ENCODE measurements around the gene SEC14L2.
"Not testable (repeated sequence)": the region's sequence is repeated elsewhere in the genome, so short reads cannot be mapped to it uniquely, and the experiment has no call there.

SEC14L2 gene

GRCh38 chr22:30426388-30427353 lies 29.9 kb downstream of the SEC14L2 start:
- DNase-seq, result peak; percentile 81

DNA sequence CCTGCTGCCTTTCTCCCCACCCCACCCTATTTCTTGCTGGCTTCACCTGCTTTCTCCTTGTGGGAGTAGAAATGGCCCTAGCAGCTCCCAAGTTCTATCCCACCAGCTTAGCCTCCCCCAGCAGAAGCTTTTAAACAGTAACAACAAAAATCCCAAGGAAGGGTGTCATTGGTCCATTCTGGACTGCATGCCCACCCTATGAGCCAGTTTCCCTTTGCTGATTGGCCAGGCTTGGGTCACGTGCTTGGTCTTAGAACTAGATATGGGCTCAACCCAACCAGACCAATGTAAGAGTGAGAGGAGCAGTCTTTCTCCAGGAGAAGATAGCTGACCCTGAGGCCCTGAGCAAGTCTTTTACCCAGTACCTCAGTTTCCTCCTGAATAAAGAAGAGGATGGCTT lies 31.1 kb downstream of the SEC14L2 start:
- DNase-seq, result no peak

DNA sequence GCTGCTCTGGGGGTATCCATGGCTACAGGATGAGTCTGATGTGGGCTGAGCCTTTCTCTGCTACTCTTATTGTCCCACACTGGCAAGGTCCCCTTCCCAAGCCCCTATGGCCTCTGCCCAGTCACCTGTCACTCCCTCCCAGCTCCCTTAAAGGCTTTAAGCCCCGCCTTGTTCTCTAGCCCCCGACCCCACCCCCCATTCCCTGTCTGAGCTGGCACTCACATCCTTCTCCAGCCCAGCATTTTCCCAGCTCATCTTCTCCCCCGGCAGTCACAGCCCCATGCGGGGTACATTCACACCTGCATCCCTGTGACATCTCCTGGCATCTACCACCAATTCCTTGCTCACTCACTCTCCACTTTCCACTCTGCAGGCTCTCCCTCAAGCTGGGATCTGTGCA lies 33.1 kb downstream of the SEC14L2 start:
- no peak for DNase-seq

GRCh38 chr22:30430933-30431332 lies 34.1 kb downstream of the SEC14L2 start:
- DNase-seq, result no peak

- no peak for DNase-seq
Observed at GRCh38 chr22:30432096-30432495, 35.3 kb downstream of the SEC14L2 start.

DNA sequence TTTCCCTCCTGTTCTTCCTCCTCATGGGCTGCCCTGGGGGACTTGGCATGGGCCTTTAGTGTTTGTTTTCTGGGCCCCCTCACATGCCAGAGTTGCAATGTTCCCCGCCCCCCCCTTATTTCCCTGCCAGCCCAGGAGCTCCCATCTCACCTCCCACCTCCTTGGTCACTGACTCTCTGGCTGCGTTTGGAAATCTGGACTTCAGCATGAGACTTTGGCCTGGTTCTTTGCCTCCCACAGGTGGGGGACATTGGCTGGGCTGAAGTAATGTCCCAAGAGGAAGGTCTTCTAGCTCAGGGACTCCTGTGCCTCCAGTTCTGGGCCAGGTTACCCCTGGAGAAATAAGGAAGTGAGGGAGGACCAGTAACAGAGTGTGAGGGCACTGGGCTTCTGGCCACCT lies 35.7 kb downstream of the SEC14L2 start:
- DNase-seq, result no peak

- DNase-seq, result no peak
Observed at GRCh38 chr22:30433227-30433626, 36.4 kb downstream of the SEC14L2 start.

GRCh38 chr22:30433773-30434172 lies 37.0 kb downstream of the SEC14L2 start:
- DNase-seq, result no peak

- DNase-seq, result no peak
Observed at GRCh38 chr22:30434843-30435242, 38.0 kb downstream of the SEC14L2 start.

GRCh38 chr22:30435674-30436126 lies 38.9 kb downstream of the SEC14L2 start:
- DNase-seq, result no peak

DNA sequence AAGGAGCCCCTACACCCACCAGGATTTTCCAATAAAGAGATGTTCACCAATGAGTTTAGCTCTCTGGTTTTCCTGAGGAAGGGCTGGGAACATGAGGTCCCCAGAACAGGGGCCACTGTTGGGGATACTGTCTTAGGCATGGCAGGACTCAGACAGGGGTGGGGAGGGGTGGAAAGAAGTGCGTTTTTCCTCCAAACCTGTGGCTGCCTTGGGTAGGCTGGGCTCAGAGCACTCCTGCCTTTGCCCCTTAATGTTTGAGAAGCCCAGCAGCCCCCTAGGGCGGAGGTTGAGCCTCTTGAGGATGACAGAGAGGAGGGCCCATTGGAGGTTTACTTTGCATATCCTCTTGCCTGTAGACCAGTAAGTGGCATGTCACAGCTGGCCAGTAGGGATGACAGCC lies 39.4 kb downstream of the SEC14L2 start:
- no peak for DNase-seq

GRCh38 chr22:30438559-30438958 lies 41.7 kb downstream of the SEC14L2 start:
- DNase-seq, result no peak

DNA sequence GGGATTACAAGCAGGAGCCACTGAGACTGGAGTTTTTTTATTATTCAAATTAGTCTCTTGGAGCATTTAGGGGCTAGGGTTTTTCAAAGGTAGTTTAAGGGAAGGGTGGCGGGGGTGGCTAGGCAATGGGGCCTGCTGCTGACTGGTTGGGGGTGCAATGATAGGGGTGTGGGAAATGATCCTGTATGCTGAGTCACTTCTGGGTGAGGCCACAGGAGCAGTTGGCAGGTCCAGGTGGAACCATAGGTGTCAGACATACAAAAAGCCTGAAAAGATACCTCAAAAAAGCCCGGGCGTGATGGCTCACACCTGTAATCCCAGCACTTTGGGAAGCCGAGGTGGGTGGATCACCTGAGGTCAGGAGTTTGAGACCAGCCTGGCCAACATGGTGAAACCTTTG lies 42.4 kb downstream of the SEC14L2 start:
- no peak for DNase-seq

GRCh38 chr22:30439836-30440235 lies 43.0 kb downstream of the SEC14L2 start:
- no peak for DNase-seq

DNA sequence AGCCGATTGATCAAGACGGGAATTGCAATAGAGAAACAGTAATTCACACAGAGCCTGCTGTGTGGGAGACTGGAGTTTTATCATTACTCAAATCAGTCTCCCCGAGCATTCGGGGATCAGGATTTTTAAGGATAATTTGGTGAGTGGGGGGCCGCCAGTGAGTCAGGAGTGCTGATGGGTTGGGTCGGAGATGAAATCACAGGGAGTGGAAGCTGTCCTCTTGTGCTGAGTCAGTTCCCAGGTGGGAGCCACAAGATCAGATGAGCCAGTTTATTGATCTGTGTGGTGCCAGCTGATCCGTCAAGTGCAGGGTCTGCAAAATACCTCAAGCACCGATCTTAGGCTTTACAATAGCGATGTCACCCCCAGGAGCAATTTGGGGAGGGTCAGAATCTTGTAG lies 44.3 kb downstream of the SEC14L2 start:
- no peak for DNase-seq

DNA sequence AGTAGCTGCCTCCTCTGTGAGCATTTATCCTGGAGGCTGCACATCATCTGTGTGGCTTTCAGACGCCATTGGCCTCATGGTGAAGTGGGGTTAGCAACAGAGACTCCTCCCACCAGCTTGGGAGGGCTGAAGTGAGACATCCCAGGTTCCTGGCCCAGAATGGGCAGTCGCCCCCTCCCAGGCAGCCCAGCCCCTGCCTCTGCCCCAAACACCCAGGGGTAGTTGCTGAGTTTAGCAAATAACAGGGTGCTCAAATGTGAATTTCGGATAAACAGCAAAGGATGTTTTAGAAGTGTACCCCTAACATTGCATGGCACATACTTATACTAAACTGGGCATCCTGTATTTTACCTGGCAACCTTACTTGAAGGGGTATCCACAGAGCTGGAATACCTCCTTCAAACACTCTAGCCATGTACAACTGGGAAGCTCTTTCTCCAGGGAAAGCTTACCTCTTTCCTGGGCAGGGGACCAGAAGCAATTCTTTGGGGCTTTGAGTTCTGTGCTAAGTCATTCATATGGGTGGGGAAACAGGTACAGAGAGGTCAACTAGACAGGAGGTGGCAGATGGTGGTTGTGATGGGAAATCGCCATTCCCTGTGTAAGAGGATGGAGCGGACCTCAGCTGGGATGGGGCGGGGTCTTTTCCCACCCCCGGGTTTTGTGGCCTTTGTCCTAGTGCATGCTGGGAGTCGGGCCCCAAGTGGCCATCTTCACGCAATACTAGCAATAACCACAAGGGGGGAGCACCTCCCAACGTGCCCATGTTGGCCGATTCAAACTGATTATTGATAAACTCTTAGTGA lies 48.0 kb downstream of the SEC14L2 start:
- peak; percentile 59 for DNase-seq

DNA sequence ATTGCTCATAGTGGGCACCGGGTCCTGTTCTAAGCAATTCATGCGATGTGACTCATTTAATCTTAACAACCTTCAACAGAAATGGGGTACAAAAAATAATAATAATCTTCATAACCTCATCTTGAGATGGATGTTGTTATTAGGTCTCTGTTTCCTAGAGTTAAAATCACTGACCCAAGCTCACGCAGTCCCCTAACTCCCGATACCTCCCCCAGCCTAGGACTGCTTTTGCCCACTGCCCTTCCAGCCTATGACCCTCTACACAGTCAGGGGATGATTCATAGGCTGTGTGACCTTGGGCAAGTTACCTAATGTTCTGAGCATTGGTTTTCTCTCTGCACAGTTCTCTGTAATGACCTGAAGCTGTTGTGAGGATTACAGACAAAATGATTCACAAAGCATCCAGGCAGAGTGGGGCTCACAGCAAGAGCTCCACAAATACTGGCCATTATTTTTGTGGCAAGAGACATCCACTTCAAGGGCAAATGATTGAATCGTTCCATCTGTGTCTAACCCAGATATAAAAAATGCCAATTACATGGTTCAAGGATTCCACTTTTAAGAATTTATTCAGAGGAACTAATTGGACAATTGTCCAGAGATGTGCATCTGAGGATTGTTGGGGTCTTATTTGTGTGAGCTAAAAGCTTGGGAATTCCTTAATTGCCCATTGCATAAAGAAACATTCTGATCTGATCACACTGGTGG lies 48.8 kb downstream of the SEC14L2 start:
- DNase-seq, result no peak

GRCh38 chr22:30447656-30448055 lies 50.8 kb downstream of the SEC14L2 start:
- no peak for DNase-seq

DNA sequence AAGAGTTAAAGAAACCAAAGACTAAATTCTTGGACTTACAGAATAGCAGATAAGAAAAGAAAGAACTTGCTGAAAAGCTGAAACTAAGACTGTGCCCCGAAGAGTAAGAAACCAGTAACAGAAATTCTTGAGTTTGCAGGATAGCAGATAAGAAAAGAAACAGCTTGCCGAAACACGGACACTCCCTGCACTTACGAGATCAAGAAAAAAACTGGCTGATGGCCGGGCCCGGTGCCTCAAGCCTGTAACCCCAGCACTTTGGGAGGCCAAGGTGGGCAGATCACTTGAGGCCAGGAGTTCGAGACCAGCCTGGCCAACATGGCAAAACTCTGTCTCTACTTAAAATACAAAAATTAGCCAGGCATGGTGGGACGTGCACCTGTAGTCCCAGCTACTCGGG lies 54.7 kb downstream of the SEC14L2 start:
- DNase-seq, result not testable (repeated sequence)

DNA sequence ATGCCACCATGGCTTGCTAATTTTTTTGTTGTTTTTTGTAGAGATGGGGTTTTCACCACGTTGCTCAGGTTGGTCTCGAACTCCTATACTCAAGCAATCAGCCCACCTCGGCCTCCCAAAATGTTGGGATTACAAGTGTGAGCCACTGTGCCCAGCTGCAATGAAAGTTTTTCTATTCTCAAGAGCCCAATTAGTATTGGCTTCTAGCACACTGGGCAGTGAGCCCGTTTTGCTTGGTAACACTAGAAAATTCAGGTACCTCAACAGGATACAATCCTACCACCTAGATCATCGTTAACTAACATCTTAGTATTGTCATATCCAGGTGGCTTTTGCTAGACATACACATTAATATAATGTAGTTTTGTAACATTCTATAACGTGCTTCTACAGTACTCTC lies 56.0 kb downstream of the SEC14L2 start:
- no peak for DNase-seq

DNA sequence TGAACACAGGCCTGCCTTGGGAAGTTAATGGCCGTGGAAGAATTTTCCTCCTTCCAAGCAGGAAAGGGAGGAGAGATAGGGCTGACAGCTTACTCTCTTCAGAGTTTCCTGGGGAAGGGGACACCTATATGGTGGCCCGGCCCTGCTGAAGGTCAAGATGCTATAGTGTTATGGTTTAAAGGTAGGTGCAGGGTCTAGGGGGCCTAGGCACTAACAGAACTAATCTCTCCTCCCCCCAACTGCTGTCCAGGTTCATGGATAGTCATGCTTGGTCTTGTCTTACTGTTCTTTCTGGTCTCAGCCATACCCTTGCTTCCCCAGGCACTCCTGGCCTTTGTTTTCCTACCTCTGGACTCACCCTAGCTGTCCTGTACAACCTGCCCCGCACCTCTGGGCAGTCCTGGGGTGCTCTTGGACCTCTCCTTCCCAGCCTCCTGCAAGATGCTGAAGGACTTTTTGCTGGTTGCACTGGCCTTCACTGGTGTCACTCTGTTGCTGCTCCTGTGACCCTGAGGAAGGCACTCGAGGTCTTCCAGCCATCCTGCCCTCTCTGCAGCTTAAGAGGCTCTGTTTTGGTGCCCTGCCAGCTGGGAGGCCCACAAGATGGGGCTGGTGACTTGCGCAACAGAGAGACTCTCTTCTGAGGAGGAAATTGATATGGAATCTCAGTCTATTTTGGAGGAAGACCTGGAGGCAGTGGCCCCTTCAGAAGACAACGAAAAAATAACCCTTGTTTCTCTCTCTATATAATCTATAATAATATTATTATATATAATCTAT lies 57.1 kb downstream of the SEC14L2 start:
- no peak for DNase-seq
